Activated T-cell treated with anti-CD3 and anti-CD28 coated beads, Interleukin-2, amount 50 U/mL, for 72 hours (primary cell): Measurements from ENCODE around the gene NTHL1. TPM values are rescaled to one million over a fixed set of nuclear protein-coding genes. Genes with fewer than 3 reads are reported as not detected.

Source experiments
- ATAC-seq, 2 donors: fragments of 150-1000 bp; cut with Tn5 transposase; replicated peaks in 1 of 2; 2 replicates each; pipeline ENCODE4 v1.10.0; 2021; ENCODE audit warnings: moderate library complexity in 2 of 2, mild to moderate bottlenecking in 1 of 2
- DNase-seq, 2 donors: peaks; one replicate each; pipeline ENCODE4 v3.0.0; 2021 to 2022; ENCODE audit warnings: mixed read lengths in 1 of 2
- H3K27ac Mint-ChIP-seq: one replicate; pipeline ENCODE4 v1.8.0; 2022; ENCODE audit warnings: mild to moderate bottlenecking, moderate library complexity, mixed read lengths
- H3K27me3 Mint-ChIP-seq: one replicate; pipeline ENCODE4 v1.8.0; 2022; ENCODE audit warnings: low read depth, mixed read lengths
- H3K36me3 Mint-ChIP-seq, 2 donors: one replicate each; pipeline ENCODE4 v1.8.0; 2022; ENCODE audit warnings: mixed read lengths in 2 of 2, mild to moderate bottlenecking in 1 of 2; ENCODE audit not compliant: insufficient read depth in 2 of 2
- H3K4me1 Mint-ChIP-seq: one replicate; pipeline ENCODE4 v1.8.0; 2022; ENCODE audit warnings: low read depth, mixed read lengths
- H3K4me3 Mint-ChIP-seq, 2 donors: one replicate each; pipeline ENCODE4 v1.8.0; 2022; ENCODE audit warnings: mild to moderate bottlenecking in 2 of 2, mixed read lengths in 2 of 2, moderate library complexity in 2 of 2
- H3K9me3 Mint-ChIP-seq, 2 donors: one replicate each; pipeline ENCODE4 v1.8.0; 2022; ENCODE audit warnings: mixed read lengths in 2 of 2
- total RNA-seq, 2 donors: library from RNA; stranded (reverse); gene quantifications; one replicate each; pipeline ENCODE4 v1.2.3, GENCODE V29; 2022

NTHL1 gene
- total RNA-seq, 2 donors from 2014 or later = 13.2 to 21.0 TPM

- no peaks in the 10 kb centered on the region for H3K27me3 Mint-ChIP-seq
These were observed 47.6 kb downstream of the NTHL1 start for GRCh38 chr16:1999866-2000514.

GRCh38 chr16:1998852-1999801 is 48.5 kb downstream of the NTHL1 start:
- Mint-ChIP-seq H3K4me1 (peaks cover 14% of the 10 kb centered on the region), H3K27me3 (no peaks in the 10 kb centered on the region), H3K9me3 (no peaks in the 10 kb centered on the region), H3K27ac (no peak overlapping the region), H3K36me3 (peaks cover 2 to 9% of the 10 kb centered on the region in 2 donors), H3K4me3 (no peak overlapping the region)
- DNase-seq (no peak), ATAC-seq (no peak)

More at GRCh38 chr16:1999866-2000514, 47.6 kb downstream of the NTHL1 start:
- ATAC-seq = no peak
- H3K9me3 Mint-ChIP-seq = no peaks in the 10 kb centered on the region
- no peak overlapping the region for H3K27ac Mint-ChIP-seq
- H3K4me3 Mint-ChIP-seq = no peak overlapping the region
- H3K4me1 Mint-ChIP-seq = peaks cover 14% of the 10 kb centered on the region
- DNase-seq = no peak
- peaks cover 2 to 9% of the 10 kb centered on the region in 2 donors for H3K36me3 Mint-ChIP-seq

GRCh38 chr16:1998360-1998835 is 49.2 kb downstream of the NTHL1 start:
- ATAC-seq = no peak
- DNase-seq = no peak
- H3K4me3 Mint-ChIP-seq = no peak overlapping the region
- H3K27ac Mint-ChIP-seq = no peak overlapping the region
- H3K36me3 Mint-ChIP-seq = peaks cover 3 to 9% of the 10 kb centered on the region in 2 donors
- no peaks in the 10 kb centered on the region for H3K9me3 Mint-ChIP-seq
- peaks cover 21% of the 10 kb centered on the region for H3K4me1 Mint-ChIP-seq
- H3K27me3 Mint-ChIP-seq = no peaks in the 10 kb centered on the region

GRCh38 chr16:1997494-1998359 is 49.9 kb downstream of the NTHL1 start:
- no peak overlapping the region for H3K27ac Mint-ChIP-seq

GRCh38 chr16:1993731-1994131 is 53.9 kb downstream of the NTHL1 start:
- H3K27ac Mint-ChIP-seq = peak overlapping the region; percentile 23
- peaks cover 3 to 6% of the 10 kb centered on the region in 2 donors for H3K36me3 Mint-ChIP-seq
- DNase-seq (peak; percentile 74 to 75), ATAC-seq (peak; percentile 45 to 55)
- peaks cover 3% of the 10 kb centered on the region for H3K27me3 Mint-ChIP-seq
- H3K4me3 Mint-ChIP-seq = peak overlapping the region in 1 of 2 donors; percentile 36
- H3K9me3 Mint-ChIP-seq = no peaks in the 10 kb centered on the region
- peaks cover 33% of the 10 kb centered on the region for H3K4me1 Mint-ChIP-seq

More at GRCh38 chr16:1997494-1998359, 49.9 kb downstream of the NTHL1 start:
- Mint-ChIP-seq H3K4me3 (no peak overlapping the region), H3K36me3 (peaks cover 4 to 9% of the 10 kb centered on the region in 2 donors), H3K27me3 (no peaks in the 10 kb centered on the region), H3K9me3 (no peaks in the 10 kb centered on the region), H3K4me1 (peaks cover 24% of the 10 kb centered on the region)
- ATAC-seq = no peak
- no peak for DNase-seq

GRCh38 chr16:1992704-1993317 is 54.8 kb downstream of the NTHL1 start:
- DNase-seq = no peak
- ATAC-seq = no peak
- H3K4me3 Mint-ChIP-seq = no peak overlapping the region
- peaks cover 33% of the 10 kb centered on the region for H3K4me1 Mint-ChIP-seq
- peaks cover 8% of the 10 kb centered on the region for H3K27me3 Mint-ChIP-seq
- no peak overlapping the region for H3K27ac Mint-ChIP-seq
- H3K36me3 Mint-ChIP-seq = peaks cover 2 to 6% of the 10 kb centered on the region in 2 donors
- H3K9me3 Mint-ChIP-seq = no peaks in the 10 kb centered on the region

- H3K4me1 Mint-ChIP-seq = peaks cover 33% of the 10 kb centered on the region
- ATAC-seq = peak; percentile 64 to 71
- peaks cover 8% of the 10 kb centered on the region for H3K27me3 Mint-ChIP-seq
- H3K27ac Mint-ChIP-seq = no peak overlapping the region
- peaks cover 2 to 6% of the 10 kb centered on the region in 2 donors for H3K36me3 Mint-ChIP-seq
- peak; percentile 97 for DNase-seq
- peak overlapping the region; percentile 86 to 88 for H3K4me3 Mint-ChIP-seq
- H3K9me3 Mint-ChIP-seq = no peaks in the 10 kb centered on the region
These were observed 55.5 kb downstream of the NTHL1 start for GRCh38 chr16:1991948-1992703.

GRCh38 chr16:1991588-1991947 is 56.1 kb downstream of the NTHL1 start:
- peaks cover 30% of the 10 kb centered on the region for H3K4me1 Mint-ChIP-seq
- H3K36me3 Mint-ChIP-seq = peaks cover 2 to 6% of the 10 kb centered on the region in 2 donors
- no peaks in the 10 kb centered on the region for H3K9me3 Mint-ChIP-seq
- peaks cover 8% of the 10 kb centered on the region for H3K27me3 Mint-ChIP-seq
- H3K4me3 Mint-ChIP-seq = peak overlapping the region; percentile 86 to 88
- DNase-seq (no peak), ATAC-seq (no peak)
- H3K27ac Mint-ChIP-seq = peak overlapping the region; percentile 50

GRCh38 chr16:1991135-1991551 is 56.5 kb downstream of the NTHL1 start:
- Mint-ChIP-seq H3K9me3 (no peaks in the 10 kb centered on the region), H3K27ac (no peak overlapping the region), H3K4me1 (peaks cover 25% of the 10 kb centered on the region), H3K27me3 (peaks cover 8% of the 10 kb centered on the region), H3K4me3 (peak overlapping the region; percentile 86 to 88), H3K36me3 (peaks cover 6% of the 10 kb centered on the region in 2 donors)
- DNase-seq (peak; percentile 57 to 59), ATAC-seq (peak; percentile 39 to 46)

- H3K36me3 Mint-ChIP-seq = peaks cover 6% of the 10 kb centered on the region in 2 donors
- peak overlapping the region; percentile 86 to 88 for H3K4me3 Mint-ChIP-seq
- H3K9me3 Mint-ChIP-seq = no peaks in the 10 kb centered on the region
- H3K27ac Mint-ChIP-seq = no peak overlapping the region
- ATAC-seq (peak; percentile 8 to 16), DNase-seq (peak; percentile 80 to 83)
- H3K27me3 Mint-ChIP-seq = peaks cover 8% of the 10 kb centered on the region
- peaks cover 22% of the 10 kb centered on the region for H3K4me1 Mint-ChIP-seq
These were observed 57.1 kb downstream of the NTHL1 start for GRCh38 chr16:1990351-1991134.

- Mint-ChIP-seq H3K4me1 (peaks cover 26% of the 10 kb centered on the region), H3K27me3 (peaks cover 8% of the 10 kb centered on the region), H3K4me3 (peak overlapping the region in 1 of 2 donors; percentile 86), H3K36me3 (peaks cover 4 to 6% of the 10 kb centered on the region in 2 donors), H3K9me3 (no peaks in the 10 kb centered on the region), H3K27ac (no peak overlapping the region)
- DNase-seq = no peak
- ATAC-seq = peak in 1 of 2 donors; percentile 1
These were observed 57.6 kb downstream of the NTHL1 start for GRCh38 chr16:1990101-1990350.
